Stimulated activated CD8-positive, alpha-beta memory T cell treated with anti-CD3 and anti-CD28 coated beads, Interleukin-15, amount 100 ng/mL, for 48 hours (primary cell): Measurements from ENCODE around the gene TMEM40.
"Not testable (repeated sequence)": the region's sequence is repeated elsewhere in the genome, so short reads cannot be mapped to it uniquely, and the experiment has no call there.

Experiments used
- DNase-seq, 2 donors: peaks; one replicate each; pipeline ENCODE4 v3.0.0-alpha.2; 2020; ENCODE audit warnings: low read depth in 2 of 2

The TMEM40 gene

DNA sequence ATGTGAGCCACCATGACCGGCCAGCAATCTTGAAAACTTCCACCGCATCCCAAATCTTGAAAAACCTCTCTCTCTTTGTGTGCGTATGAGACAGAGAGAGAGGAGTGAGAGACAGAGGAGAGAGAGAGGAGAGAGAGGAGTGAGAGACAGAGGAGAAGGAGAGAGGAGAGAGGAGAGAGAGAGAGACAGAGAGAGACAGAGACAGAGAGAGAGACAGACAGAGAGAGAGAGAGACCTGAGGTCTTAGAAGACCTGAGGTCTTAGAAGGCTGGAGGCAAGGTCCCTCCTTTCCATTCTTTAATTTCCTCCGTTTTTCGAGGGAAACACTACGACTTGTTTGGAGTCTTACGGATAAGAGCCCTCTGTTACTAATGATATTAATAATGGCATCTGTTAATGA is 39.5 kb downstream of the TMEM40 start:
- DNase-seq, result no peak

DNA sequence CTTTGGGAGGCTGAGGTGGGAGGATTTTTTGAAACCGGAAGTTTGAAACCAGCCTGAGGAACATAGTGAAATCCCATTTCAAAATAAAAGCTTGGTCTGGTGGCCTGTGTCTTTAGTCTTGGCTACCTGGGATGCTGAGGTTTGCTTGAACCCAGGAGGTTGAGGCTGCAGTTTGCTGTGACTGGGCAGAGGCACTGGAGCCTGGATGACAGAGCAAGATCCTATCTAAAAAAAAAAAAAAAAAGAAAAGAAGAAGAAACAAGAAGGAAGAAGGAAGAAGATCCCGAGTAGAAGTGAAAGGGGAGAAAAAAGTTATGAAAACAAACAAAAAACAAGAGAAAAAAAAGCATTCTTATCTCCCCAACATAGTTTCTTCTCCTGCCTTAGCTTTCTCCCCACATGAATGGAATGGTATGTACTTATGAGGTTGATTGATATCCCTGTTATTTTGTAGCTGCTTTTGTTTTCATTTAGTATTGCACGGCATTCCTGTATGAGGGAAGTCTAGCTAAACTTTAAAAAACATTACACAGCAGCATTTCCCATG is 42.4 kb downstream of the TMEM40 start:
- DNase-seq, result no peak

DNA sequence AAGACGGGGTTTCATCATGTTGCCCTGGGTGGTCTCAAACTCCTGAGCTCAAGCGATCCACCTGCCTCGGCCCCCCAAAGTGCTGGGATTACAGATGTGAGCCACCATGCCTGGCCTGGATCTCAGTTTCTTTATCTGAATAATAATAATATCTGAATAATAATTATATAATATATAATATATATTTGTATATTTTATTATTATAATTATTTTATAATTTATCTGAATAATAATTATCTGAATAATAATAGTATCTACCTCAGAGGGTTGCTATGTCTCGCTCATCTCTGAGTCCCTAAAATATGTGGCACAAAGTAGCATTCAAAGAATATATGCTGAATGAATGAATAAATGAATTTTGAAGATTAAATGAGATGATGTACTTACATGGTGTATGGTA is 44.8 kb downstream of the TMEM40 start:
- DNase-seq, result no peak

DNA sequence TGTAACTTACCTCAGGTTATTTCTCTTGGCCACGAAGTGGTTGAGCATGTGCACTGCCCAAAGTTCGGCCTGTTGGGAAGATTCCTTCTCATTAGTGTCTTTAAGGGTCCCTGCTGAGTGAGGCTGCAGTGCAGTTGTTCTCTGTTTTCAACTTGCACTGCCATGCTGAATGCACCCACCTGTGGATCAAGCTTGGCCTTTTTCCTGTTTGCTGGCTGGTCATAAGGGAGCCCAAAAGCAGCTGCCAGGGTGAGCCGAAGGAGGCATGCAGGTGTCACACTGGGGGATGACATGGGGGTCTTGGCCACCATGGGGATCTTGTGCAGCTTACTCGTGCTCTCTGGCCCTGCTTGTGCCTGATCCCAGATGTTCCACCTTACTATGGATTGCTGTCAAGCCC is 49.0 kb downstream of the TMEM40 start:
- no peak for DNase-seq

DNA sequence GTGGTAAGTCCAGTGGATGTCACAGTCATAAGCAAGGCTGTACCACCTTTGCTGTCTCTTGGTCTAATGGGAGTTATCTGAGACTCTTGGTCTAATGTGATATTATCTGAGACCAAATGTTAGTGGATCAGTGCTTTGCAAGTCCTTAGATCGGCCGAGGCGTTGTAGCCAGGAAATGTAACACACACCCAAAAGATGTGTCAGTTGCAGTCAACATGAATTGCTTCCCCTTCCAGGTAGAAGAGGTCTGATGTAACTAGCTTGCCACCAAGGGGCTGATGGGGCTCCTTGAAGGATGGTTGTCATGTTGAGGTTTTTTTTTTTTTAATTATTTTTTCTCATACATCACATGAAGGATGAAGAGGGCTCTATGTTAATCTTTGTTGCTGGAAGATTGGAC is 49.7 kb downstream of the TMEM40 start:
- DNase-seq, result no peak

DNA sequence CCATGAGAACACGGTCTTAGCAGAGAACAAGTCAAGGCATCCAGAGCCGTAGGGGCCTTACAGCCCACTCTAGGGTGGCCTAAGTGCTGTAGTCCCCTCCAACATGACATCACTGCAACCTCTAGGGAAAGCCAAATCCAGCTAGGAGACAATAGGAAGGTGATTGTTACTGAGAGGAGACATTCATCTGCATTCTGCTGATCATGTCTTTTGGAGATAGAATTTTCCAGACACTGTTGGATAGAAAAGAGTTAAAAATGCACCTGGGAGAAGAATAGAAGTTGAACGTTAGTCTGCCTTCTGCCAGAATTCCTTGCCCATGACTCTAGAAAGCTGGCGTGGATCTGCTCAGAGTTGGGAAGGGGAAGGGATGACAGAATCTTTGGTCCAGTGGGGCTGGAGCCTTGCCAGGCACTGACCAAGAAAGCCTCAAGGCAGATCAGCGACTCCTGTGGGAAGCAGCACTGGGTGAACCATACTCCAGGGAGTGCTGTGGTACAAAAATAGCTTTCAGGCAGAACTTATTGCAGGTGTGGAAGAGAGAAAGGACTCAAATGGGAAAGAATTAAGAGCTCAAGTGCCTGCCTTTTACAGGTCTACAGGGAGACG is 50.4 kb downstream of the TMEM40 start:
- DNase-seq, result no peak

DNA sequence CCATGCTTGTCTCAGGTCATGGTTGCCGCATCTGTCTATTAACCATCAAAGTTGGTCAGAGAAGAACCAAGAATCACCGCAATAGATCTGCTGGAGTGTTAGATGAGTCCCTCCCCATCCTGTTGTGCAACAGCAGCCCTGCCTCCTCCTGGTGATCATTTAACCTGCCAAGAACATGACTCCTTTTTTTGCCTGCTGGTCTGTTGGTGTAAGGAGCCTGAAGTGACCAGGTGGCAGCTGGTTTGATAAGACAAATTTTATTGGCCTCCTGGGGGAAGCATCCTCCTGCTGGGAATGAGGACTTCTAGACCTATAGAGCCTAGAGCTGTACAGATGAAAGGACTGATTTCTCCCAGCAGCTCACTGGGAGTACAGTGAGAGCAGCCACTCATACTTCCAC is 51.6 kb downstream of the TMEM40 start:
- no peak for DNase-seq

DNA sequence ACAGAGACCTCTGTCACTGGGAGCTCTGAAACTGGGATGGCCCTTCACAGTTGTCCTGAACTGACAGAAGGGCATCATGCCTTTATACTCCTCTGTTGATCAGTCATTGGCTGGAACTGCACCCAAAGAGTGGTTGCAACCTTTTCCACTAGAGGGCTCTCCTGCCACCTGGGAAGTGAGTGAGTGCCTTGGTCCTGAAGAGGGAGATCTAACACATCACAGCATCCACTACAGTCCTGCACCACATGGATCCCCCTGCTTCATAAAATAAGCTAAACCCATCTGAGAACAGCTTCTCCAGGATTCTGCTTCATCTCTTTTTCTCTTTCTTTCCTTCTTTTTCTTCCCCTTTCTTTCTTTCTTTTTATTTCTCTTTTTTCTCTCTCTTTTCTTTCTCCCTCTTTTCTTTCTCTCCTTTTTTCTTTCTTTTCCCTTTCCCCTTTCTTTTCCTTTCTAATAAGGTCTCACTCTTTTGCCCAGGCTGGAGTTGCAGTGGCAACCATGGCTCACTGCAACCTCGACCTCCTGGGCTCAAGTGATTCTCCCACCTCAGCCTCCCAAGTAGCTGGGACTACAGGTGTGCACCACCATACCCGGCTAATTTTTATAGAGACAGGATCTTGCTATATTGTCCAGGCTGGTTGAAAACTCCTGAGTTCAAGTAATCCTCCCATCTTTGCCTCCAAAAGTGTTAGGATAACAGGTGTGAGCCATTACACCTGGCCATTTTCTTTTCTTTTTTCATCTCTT is 52.4 kb downstream of the TMEM40 start:
- peak; percentile 23 to 36 for DNase-seq

DNA sequence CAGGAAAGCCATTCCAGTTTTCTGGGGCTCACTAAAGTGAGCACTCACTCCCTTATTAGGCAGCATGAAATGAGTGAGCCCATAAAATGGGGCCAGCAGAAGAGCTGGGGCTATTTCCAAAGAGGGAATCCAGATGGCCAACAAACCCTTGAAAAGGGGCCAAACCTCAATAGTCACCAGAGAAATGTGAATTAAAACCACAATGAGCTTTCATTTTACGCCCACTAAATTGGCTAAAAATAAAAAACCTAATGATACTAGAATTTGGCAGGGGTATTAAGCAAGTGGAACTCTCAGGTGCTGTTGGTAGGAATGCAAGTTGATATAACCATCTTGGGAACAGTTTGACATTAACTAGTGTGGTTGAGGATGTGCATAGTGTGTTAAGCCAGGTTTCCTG is 53.1 kb downstream of the TMEM40 start:
- no peak for DNase-seq

DNA sequence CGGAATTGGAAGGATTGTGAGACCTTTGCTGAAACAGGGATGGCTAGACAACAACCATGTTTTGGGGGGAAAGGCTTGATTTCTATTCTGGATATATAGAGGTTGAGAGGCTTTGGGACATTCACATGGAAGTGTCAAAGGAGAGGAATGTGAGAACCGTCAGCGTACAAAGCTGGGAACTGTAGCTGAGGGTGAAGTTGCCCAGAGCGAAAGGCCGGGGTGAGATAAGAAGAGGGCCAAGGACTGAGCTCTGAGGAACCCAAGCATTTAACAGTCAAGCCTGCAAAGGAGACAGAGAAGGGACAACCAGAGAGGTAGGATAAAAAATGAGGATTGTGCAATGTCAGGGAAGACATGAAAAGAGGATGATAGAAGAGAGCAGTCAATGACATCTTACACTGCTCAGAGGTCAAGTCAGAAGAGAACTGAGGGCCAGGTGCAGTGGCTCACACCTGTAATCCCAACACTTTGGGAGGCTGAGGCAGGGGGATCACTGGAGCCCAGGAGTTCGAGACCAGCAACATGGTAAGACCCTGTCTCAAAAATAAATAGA is 53.6 kb downstream of the TMEM40 start:
- no peak for DNase-seq

DNA sequence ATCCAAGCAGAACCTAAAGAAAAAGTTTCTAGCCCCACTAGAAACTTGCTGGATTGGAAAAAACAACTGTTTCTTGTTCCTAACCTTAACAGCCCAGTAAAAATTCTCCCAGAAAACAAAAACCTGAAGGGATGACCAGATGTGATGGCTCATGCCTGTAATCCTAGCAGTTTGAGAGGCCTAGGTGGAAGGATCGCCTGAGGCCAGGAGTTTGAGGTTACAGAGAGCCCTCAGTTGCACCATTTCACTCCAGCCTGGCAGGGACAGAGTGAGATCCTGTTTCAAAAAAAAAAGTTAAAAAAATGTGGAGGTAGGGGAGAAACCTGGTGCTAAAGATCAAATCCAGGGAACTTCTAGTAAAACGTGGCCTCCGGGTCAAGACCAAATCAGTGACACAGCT is 56.6 kb downstream of the TMEM40 start:
- DNase-seq, result no peak

DNA sequence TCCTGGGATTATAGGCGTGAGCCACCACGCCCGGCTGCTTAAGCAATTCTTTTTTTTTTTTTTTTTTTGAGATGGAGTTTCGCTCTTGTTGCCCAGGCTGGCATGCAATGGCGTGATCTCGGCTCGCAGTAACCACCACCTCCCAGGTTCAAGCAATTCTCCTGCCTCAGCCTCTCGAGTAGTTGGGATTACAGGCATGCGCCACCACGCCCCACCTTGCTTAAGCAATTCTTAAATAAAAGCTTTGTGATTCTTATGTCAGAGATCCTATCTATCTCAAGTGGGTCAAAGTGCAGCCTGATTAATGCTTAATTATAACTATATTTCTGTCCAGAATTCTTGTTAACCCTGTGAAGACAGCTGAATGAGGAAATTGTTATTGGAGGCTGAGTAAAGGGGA is 57.5 kb downstream of the TMEM40 start:
- not testable (repeated sequence) for DNase-seq

DNA sequence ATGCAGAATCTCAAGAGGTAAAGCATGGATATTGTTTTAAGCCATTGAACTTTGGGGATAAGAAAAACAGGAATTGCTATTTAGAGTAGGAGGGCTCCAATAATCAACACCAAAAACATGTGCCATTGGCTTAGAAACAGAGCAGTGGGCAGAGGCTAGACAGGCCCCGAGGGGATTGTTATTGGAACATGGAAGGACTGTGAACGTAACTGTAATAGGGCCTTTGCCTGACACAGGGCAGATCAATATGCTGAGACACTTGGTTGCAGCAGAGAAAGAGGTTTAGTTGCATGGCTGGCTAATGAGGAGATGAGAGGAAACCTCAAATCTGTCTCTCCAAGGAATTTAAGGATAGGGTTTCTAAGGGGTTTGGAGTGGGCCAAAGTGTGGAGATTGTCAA is 58.3 kb downstream of the TMEM40 start:
- DNase-seq, result no peak

DNA sequence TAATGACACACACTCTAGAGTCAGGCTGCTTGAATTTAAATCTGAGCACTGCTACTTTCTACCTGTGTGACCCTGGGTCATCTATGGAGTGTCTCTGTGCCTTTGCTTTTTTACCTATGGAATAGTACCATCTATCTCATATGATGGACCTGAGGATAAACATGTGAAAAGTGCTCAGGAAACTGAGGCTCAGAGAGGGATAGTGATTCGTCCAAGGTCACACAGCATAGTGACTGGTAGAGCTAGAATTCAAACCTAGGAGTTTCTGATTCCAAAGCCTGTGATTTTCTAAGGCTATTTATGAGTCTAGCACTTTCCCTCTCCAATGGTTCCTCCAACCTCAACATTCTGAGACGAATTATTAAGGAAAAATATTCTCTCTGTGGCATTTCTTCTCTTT is 63.1 kb downstream of the TMEM40 start:
- no peak for DNase-seq

DNA sequence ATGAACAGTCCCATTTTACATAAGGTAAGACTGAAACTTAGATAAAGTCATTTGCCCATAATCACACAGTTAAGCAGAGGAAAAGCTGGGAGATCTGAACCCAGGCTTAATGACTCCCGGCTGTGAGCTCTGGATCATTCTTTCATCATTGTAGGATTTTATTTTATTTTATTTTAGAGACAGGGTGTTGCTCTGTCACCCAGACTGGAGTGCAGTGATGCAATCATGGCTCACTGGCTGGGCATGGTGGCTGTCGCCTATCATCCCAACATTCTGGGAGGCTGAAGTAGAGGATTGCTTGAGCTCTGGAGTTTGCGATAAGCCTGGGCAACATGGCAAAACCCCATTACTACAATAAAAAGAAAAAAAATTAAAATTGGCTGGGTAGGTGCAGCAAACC is 63.9 kb downstream of the TMEM40 start:
- no peak for DNase-seq

DNA sequence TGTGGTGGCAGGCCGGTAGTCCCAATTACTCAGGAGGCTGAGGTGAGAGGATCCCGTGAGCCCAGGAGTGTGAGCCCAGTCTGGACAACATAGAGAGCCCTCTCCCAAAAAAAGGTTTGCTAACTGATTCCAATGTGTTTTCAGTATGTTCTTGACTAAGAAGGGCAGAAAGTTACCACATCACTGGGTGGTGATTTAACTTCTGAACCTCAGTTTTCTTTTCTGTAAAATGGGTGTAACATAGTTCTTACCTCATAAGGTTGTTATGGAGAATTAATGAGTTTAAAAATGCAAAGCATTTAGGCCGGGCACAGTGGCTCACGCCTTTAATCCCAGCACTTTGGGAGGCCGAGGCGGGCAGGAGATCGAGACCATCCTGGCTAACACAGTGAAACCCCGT is 66.6 kb downstream of the TMEM40 start:
- DNase-seq, result no peak

DNA sequence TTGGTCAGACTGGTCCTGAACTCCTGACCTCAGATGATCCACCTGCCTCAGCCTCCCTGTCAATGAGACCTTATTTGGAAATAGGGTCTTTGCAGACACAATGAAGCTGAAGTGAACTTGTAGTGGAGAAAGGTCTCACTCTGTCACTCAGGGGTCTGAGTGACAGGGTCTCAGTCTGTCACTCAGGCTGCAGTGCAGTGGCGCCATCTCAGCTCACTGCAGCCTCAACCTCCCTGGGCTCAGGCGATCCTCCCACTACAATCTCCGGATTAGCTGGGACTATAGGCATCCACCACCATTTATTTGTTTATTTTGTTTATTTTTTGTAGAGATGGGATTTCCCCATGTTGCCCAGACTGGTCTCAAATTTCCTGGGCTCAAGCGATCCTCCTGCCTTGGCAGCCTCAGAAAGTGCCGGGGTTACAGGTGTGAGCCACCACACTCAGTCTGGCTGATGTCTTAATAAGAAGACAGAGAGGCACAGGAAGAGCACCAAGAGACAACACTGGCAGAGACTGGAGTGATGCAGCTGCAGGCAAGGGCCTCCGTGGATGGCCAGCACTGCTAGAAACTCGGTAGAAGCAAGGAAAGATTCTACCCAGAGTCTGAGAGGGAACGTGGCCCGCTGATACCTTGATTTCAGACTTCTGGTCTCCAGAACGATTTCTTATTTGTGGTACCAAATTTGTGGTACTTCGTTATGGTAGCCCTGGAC is 68.9 kb downstream of the TMEM40 start:
- no peak for DNase-seq

DNA sequence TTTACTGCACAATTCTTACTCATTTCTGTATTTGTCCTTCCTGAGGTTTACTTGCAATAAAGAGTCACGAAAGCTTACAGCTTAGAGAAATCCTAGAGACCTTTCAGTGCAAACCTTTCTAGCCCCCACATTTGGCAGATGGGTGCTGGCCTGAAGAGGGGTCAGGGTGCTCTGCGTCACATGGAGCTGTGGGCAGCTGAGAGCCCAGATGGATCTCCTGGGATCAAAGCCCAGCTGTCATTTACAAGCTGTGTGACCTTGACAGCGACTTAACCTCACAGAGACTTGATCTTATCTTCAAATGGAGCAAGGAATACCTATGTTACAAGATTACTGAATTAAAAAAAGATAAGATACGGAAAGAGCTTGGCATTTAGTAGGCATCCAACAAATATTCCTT is 71.1 kb downstream of the TMEM40 start:
- no peak for DNase-seq

DNA sequence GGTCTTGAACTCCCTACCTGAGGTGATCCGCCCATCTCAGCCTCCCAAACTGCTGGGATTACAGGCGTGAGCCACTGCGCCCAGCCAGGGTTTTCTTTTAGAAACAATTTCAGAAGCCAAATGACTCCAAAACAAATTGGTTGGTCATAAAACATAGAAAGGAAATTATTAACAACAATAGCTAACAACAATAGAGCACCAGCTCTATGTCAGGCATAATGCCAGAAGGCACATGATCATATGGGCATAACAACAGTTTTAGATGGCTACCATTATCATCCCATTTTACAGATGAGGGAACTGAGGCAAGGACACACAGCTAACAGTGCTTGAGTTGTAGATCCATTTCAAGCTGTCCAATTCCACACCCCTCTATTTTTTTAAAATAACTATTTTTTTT is 73.0 kb downstream of the TMEM40 start:
- DNase-seq, result no peak
